ENCODE data around the gene OR10AD1. TPM values are rescaled to one million over a fixed set of nuclear protein-coding genes. Genes with fewer than 3 reads are reported as not detected.

Gene OR10AD1
- total RNA-seq, 4 donors from 2014 or later, result not detected

- H3K27ac ChIP-seq, result no peak overlapping the region
- H3K9me3 ChIP-seq, result no peaks in the 10 kb centered on the region
- no peaks in the 10 kb centered on the region for H3K27me3 ChIP-seq
- no peaks in the 10 kb centered on the region for H3K4me1 ChIP-seq
- no peaks in the 10 kb centered on the region for H3K36me3 ChIP-seq
- intact Hi-C loops (cut with DNase I), result loop anchor here (10.0 kb wide), 1 partner anchor 198 kb away; the partner anchor contains the start of gene TMEM106C
- whole genome bisulfite sequencing, 2 donors, result 58 to 66% methylated on average over 5 of the region's 5 CpGs
- DNase-seq, result no peak
- TF ChIP-seq CTCF (IDR thresholded peaks at IDR 0.05) (no peak), POLR2A (IDR thresholded peaks at IDR 0.05) (no peak)
- no peak overlapping the region for H3K4me3 ChIP-seq (replicated peaks in 1 of 3)
Measured at GRCh38 chr12:48163150-48163747, 39.8 kb downstream of the OR10AD1 start.

- Histone ChIP-seq H3K36me3 (no peaks in the 10 kb centered on the region), H3K9me3 (no peaks in the 10 kb centered on the region), H3K27me3 (no peaks in the 10 kb centered on the region), H3K27ac (no peak overlapping the region), H3K4me1 (peaks cover 7 to 8% of the 10 kb centered on the region in 2 donors), H3K4me3 (replicated peaks in 1 of 3) (no peak overlapping the region)
- peak; percentile 61 to 76 for DNase-seq
- TF ChIP-seq POLR2A (IDR thresholded peaks at IDR 0.05), result no peak
- TF ChIP-seq CTCF (IDR thresholded peaks at IDR 0.05), result no peak
- WGBS, 2 donors, result 48 to 59% methylated on average over 2 of the region's 2 CpGs
- intact Hi-C loops (cut with DNase I), result loop anchor here (10.0 kb wide), 1 partner anchor 196 kb away; the partner anchor contains the start of gene TMEM106C
Measured at GRCh38 chr12:48160807-48161206, 42.3 kb downstream of the OR10AD1 start.

GRCh38 chr12:48160046-48160445 is 43.0 kb downstream of the OR10AD1 start:
- Histone ChIP-seq H3K9me3 (no peaks in the 10 kb centered on the region), H3K4me1 (peaks cover 8 to 9% of the 10 kb centered on the region in 2 donors), H3K4me3 (replicated peaks in 1 of 3) (no peak overlapping the region), H3K27ac (no peak overlapping the region), H3K27me3 (no peaks in the 10 kb centered on the region), H3K36me3 (no peaks in the 10 kb centered on the region)
- peak in 1 of 2 donors; percentile 3 for DNase-seq
- intact Hi-C loops (cut with DNase I), result loop anchor here (10.0 kb wide), 1 partner anchor 195 kb away; the partner anchor contains the start of gene TMEM106C
- WGBS, 2 donors, result 74 to 81% methylated on average over 5 of the region's 5 CpGs
- TF ChIP-seq POLR2A (IDR thresholded peaks at IDR 0.05) (no peak), CTCF (IDR thresholded peaks at IDR 0.05) (no peak)

GRCh38 chr12:48157889-48158370 is 45.2 kb downstream of the OR10AD1 start:
- Histone ChIP-seq H3K27me3 (no peaks in the 10 kb centered on the region), H3K4me3 (replicated peaks in 1 of 3) (peak overlapping the region in 1 of 3 donors; percentile 53), H3K36me3 (peaks cover 0 to 4% of the 10 kb centered on the region in 2 donors), H3K27ac (peak overlapping the region; percentile 65 to 92 (median 66)), H3K4me1 (peaks cover 8 to 9% of the 10 kb centered on the region in 2 donors), H3K9me3 (no peaks in the 10 kb centered on the region)
- intact Hi-C loops (cut with DNase I), result loop anchor here (10.0 kb wide), 1 partner anchor 443 kb away; no protein-coding TSS in a partner anchor
- 74 to 77% methylated on average over 3 of the region's 3 CpGs for WGBS, 2 donors
- TF ChIP-seq CTCF (IDR thresholded peaks at IDR 0.05) (no peak), POLR2A (IDR thresholded peaks at IDR 0.05) (no peak)
- no peak for DNase-seq

Data from thyroid gland (tissue), 4 donors.